Activated CD8-positive, alpha-beta memory T cell treated with anti-CD3 and anti-CD28 coated beads for 36 hours (primary cell): Measurements from ENCODE around the gene SYAP1. TPM values are rescaled to one million over a fixed set of nuclear protein-coding genes. Genes with fewer than 3 reads are reported as not detected.
"Not testable (repeated sequence)": the region's sequence is repeated elsewhere in the genome, so short reads cannot be mapped to it uniquely, and the experiment has no call there.

Source experiments
- CTCF ChIA-PET: fragments of 350-600 bp; sonication (Branson Sonifier 250); formaldehyde crosslinking; loops from one replicate; lab custom pipeline; 2021; ENCODE audit warnings: antibody characterized with exemption; lab: Charles Lee
- POLR2A ChIA-PET: fragments of 350-600 bp; sonication (Branson Sonifier 250); formaldehyde crosslinking; loops from one replicate; lab custom pipeline; 2021; ENCODE audit warnings: antibody characterized with exemption; lab: Charles Lee
- total RNA-seq, 2 experiments: library from RNA; stranded (reverse); gene quantifications; one replicate each; pipeline ENCODE4 v1.2.3, GENCODE V29; 2021

The SYAP1 gene
- total RNA-seq, 2 experiments from 2014 or later, result 20.0 to 21.3 TPM

DNA sequence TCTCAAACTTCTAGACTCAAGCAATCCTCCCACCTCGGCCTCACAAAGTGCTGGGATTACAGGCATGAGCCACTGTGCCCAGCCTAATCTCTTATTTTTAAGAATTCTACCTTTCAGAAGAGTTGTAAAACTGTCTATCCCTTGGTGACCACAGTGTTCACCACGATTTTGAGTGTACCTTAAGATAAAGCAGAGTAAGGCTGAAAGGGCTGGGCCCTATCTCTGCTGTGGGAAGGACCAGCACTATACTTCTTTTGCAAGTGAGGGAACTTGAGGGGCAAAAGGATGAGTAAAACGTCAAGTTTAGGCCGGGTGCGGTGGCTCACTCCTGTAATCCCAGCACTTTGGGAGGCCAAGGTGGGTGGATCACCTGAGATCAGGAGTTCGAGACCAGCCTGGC is 3.0 kb upstream of the SYAP1 start:
- CTCF ChIA-PET, POLR2A ChIA-PET: not testable (repeated sequence)

DNA sequence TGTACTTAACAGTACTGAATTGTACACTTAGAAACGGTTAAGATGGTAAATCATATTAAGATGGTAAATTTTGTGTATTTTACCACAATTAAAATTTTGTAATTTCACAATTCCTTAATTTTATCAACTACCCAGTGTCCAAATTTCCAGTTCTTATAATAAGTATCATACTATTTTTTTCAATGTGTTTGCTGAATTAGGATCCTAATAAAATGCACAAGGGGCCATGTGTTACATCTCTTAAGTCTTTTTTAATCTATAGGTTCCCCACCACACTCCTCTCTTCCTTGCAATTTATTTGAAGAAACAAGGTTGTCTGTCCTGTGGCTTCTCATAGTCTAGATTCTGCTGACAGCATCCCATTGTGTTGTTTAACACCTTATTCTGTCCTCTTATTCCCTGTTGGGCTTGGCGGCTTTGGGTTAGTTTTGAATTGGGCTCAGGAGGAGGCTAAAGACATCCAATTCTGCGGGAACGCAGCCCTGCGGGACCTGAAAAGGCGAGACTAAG is 533 bp upstream of the SYAP1 start:
- ChIA-PET CTCF (no interaction called here), POLR2A (interaction anchor here (1.0 kb wide), 1 partner anchor 70 kb away, joined by 4 read pairs; no protein-coding TSS in a partner anchor)

DNA sequence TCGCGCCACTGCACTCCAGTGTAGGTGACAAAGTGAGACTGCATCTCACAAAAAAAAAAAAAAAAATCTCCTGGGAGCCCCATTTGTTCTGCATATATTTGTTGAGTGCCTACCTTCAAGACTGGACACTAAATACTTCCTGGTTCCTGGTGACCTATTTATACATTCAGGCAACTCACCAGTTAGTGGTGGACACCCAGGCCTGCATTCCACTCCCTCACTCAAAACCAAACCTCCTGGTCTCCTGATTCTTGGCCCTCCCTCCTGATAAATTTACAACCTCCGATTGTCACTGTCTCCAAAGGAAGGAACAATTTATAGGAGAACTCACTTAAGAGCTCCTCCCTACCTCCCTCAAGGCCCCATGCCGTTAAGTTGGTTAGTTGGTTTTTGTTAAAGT is 3.1 kb downstream of the SYAP1 start:
- CTCF ChIA-PET, result no interaction called here
- POLR2A ChIA-PET, result interaction anchor here (0.7 kb wide), 1 partner anchor 11 kb away, joined by 5 read pairs; no protein-coding TSS in a partner anchor

DNA sequence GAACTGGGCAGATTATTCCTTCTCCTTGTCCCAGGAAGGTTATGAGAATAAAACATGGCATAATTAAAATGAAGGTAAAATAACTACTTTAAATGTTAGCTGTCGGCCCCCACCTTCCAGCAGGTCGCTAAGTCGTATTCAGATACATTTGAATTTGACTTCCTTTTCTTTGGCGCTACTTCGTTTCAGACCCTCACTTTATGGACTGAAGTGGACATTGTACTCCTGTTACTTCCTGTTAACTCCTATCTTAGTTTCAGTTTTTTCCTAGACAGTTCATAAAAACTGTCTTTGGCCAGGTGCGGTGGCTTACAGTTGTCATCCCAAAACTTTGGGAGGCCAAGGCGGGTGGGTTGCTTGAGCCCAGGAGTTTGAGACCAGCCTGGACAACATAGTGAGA is 5.7 kb downstream of the SYAP1 start:
- ChIA-PET CTCF (no interaction called here), POLR2A (no interaction called here)

DNA sequence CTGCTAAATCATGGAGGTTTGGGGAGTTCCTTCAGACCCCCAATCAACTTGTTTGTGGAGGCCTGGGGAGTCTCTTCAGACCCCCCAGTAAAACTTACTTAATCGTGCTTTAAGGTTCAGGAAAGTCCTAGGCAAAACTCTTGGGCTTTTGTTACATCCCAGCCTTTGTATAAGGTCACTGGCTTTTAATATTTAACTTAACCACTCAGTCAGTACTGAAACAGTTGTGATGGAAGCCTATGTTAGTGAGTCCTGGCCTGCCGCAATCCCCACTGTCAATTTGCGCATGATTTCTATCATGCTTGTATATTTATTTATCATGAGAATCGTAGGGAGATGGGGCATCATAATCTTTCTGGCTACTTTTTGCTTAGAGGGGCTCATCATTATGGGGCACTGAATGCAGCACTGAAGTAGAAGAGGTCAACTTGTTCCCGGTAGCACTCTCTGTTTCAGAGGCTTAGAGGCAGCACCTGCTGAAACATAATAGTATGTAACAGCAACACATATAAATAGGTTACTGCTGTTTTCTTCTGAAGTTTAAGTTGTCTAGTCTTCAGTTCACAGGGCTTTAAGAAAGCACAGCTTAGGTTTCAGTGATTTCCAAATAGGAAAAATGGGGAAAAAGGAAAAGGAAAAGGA is 7.1 kb downstream of the SYAP1 start:
- CTCF ChIA-PET, POLR2A ChIA-PET: not testable (repeated sequence)

DNA sequence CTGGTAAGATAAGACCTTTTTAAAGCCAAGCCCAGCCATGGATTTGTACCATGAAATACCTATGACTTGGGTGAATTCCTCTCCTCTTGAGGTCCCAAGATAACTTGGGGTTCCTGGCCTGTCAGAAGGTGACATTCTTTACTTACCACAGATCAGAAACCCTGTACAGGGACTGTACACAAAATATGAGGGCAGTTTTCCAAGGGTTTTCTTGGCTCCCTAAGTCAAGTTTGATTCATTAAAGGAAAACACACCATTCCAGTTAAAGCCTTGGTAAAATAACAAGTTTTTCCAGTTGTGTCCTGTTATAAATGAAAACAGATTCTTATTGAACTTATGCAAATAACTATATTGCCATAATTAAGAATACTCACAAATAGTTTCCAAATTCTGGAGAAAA is 8.2 kb downstream of the SYAP1 start:
- CTCF ChIA-PET, result no interaction called here

DNA sequence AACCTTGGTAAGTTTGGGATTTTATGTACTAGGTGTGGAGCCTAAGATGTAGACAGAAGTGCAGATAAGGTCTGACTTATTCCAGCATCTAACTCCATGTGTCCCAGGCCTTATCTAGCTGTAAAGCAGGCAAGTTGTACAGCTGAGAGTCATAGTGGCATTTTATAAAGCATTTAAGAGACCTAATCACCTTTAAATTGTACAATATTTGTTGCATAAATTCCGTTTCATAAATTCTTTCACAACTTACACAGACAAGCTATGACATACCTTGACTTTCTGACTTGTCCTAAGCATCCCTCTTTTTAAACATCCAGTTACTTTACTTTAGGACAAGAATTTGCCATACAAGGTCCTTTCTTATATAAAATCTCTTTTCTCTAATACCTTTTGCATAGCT is 11.0 kb downstream of the SYAP1 start:
- ChIA-PET POLR2A (no interaction called here), CTCF (no interaction called here)

More for the DNA sequence above, 8.2 kb downstream of the SYAP1 start:
- POLR2A ChIA-PET, result no interaction called here

DNA sequence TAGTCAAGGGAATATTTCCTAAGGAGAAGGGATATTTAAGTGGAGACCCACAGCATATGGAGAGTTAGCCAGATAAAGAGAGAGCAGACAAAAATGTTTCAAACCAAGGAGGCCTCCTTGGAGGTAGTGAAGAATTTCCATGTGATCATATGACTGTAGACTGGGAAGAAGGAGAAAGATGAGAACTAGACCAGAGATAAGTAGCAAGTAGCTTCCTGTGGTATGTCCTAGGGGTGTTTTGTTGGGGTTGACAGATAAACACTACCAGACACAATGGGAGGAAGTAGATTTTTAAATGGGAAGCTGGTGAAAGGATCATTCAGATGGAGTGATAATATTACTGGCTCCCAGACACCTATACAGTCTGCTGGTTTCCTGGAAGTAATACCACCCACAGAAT is 13.6 kb downstream of the SYAP1 start:
- ChIA-PET POLR2A (interaction anchor here (0.5 kb wide), 1 partner anchor 11 kb away, joined by 5 read pairs; no protein-coding TSS in a partner anchor), CTCF (no interaction called here)

DNA sequence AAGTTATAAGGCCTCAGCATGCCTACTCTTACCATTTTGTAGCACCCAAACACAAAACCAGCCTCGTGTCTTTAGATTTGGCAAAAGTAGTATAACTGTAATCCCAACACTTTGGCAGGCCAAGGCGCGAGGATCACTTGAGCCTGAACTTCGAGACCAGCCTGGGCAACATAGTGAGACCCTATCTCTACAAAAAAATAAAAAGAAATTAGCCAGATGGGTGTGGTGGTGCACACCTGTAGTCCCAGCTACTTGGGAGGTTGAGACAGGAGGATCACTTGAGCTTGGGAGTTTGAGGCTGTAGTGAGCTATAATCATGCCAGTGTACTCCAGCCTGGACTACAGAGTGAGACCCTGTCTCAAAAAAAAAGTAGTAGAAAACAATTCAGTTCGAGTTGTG is 17.6 kb downstream of the SYAP1 start:
- CTCF ChIA-PET, result no interaction called here
- POLR2A ChIA-PET, result no interaction called here

DNA sequence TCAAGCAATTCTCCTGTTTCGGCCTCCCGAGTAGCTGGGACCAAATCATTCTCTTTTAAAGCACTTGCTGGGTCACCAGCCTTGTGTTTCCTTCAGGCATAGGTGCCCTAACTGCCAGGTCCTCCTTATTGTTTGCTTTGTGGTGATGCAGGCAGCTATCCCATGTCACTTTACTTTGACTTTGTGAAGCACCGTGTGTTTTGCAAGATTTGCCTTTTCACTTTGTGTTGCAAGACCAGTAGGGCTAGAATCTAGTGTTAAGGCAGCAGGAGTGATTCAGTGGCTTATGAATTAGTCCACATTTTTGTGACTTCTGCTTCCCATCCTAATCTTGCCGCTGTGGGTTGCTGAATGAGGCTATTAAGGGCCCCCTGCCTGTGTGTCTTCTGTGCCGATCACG is 20.2 kb downstream of the SYAP1 start:
- ChIA-PET CTCF (no interaction called here), POLR2A (interaction anchor here (0.7 kb wide), 1 partner anchor 1073 kb away, joined by 3 read pairs; no protein-coding TSS in a partner anchor)

DNA sequence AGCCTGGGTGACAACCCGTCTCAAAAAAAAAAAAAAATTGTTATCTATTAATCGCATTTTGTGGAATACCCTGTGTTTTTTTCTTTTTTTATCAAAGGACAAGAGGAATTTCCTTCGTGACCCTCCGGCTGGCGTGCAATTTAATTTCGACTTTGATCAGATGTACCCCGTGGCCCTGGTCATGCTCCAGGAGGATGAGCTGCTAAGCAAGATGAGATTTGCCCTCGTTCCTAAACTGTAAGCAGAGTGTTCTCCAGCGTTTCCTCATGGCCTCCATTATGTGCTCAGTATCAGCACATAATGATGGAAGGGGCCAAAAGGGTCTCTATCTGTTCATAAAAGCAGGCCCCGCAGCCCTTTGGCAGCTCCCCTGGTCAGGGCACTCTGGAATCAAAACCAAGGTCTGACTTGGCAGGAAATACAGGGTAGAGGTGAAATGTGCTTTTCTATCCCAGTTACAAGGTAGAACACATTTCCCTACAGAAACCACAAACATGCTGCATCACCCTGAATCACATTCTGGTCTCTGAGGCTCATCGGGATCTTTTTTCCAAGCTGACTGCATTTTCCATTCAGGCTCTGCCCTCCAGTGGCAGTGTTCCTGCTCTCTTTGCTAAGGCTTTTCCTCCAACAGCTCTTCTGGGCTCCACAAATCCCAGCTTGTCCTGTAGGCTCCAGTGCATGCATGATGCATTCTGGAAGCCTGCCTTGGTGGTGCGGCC is 24.4 kb downstream of the SYAP1 start:
- ChIA-PET CTCF (no interaction called here), POLR2A (no interaction called here)

DNA sequence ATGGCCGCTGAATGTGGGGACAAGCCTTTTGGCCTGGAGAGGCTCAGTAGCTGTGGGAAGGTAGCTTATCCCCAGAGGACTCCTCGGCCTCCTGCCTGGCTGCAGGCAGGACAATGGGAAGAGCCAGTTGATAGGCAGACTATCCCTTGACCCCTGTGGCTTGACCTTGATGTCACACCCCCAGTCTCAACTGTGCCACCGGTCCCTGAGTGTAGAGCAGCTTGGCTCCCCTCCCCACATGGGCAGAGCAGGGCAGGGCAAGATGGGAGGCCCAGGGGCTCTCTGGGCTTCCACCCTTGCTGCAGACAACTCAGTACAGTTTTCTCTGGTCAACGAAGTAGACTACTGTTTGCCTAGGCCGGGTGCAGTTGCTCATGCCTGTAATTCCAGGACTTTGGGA is 25.7 kb downstream of the SYAP1 start:
- ChIA-PET POLR2A (no interaction called here), CTCF (no interaction called here)

DNA sequence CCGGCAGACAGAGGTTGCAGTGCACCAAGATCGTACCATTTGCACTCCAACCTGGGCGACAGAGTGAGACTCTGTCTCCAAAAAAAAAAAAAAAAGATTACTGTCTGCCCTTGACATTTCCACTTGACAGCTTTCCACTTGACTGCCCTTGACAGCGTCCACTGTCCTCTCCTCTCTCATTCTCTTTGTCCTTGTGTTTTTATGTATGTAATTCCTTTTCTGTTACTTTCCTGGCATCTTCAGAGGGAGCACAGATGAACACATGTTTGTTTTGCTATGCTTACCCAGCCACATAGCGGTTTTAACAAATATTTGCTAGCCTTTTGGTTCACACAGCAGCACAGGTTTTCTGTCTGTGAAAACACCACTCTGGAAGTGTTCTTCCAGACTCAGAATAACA is 26.2 kb downstream of the SYAP1 start:
- POLR2A ChIA-PET, result no interaction called here
- CTCF ChIA-PET, result no interaction called here

DNA sequence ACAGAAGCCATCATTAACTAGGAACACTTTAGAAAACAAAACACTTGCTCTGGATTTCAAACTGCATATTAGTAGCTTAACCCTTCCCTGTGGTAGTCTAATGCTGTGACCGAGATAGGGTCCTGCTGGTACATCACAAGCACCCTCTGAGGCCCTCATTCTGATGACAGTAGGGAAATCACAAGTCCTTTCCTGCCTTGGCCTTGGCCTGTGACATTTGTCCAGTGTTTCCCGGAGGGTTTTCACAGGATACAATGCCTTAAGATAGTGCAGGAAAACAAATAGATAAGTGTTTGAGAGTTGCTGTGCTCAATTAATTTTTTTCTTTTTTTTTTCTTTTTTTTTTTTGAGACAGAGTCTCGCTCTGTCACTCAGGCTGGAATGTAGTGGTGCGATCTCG is 29.0 kb downstream of the SYAP1 start:
- ChIA-PET CTCF (no interaction called here), POLR2A (no interaction called here)

DNA sequence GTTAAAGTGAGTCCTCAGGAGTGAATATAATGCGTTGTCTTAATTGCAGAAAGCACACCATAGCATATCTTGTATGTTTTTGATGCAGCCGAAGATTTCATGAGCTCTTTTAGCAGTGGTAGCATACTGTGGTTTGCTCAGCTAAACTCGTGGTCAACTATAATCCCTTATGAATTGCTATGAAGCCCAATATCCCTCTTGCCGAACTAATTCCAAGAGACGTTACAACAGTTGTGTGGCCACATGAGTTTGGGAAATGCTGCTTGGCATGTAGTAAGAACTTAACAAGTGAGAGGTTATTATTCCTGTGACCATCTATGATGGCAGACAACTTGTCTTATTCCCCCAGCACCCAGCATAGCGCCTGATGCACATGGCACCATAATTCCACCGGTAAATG is 30.7 kb downstream of the SYAP1 start:
- ChIA-PET POLR2A (no interaction called here), CTCF (no interaction called here)

DNA sequence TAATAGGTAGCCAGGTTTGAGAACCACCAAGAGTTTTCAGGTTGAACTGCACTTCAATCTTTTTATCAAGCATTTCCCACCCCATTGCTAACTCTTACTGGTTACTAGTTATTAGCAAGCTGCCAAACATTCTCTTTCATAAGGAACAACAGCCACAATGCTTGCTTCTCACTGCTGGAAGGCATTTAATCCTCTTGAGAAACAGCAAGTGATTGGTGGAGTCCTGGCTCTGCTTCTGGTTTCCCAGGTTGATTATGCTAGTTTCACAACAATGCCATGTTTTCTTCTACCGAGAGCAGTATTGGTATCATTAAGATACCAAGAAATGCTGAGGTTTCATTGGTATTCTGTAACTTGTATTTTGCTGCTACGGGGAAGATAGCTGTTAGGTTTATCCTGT is 34.6 kb downstream of the SYAP1 start:
- CTCF ChIA-PET, result no interaction called here
- POLR2A ChIA-PET, result no interaction called here

DNA sequence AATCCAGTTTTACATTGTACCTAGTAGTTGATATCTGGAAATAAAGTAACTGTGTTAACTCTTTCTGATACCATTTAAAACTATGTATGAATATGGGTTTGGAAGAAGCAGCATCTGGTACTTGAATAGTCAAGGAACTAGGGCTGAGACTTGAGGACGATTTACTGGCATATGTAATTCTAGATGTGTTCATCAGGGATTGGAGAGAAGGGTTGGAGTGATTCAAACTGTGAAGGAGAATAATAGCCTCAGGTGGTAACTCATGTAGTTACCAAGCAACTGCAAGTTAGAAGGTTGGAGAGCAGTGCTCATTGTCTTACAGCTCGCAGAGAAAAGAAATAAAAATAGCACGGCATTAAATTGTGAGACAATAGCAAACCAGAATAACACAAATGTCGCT is 37.3 kb downstream of the SYAP1 start:
- ChIA-PET POLR2A (no interaction called here), CTCF (no interaction called here)

DNA sequence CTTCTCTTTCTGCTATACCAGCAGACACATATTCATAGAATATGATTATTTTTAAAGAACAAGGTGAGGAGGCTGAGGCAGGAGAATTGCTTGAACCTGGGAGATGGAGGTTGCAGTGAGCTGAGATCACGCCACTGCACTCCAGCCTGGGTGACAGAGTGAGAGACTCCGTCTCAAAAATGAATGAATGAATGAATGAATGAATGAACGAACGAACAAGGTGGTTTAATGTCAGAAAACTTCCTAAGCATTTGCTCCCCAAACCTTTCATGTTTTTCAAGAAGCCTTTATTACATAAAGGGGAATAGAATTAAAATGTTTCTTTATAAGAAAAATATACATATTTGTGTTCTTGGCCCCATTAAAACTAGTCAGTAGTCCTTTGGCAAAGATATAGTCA is 42.1 kb downstream of the SYAP1 start:
- POLR2A ChIA-PET, result not testable (repeated sequence)

DNA sequence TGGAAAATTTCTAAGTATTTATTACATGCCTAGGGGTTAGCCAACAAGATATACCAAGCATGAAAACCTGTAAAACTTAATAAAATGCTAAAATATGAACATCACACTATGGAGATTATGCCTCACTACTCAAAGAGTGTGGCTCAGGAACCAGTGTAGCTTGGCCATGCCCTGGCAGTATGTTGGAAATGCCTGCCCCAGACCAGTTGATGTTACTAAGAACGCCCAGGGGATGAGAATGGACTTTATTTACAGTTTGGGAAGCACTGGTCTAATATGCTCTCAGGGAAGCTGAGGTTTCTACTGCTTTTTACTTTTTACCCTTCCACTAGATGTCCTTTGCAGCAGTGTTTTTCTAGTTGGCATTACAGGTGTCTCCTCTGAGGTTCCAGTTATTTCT is 43.2 kb downstream of the SYAP1 start:
- CTCF ChIA-PET, result interaction anchor here (0.6 kb wide), 1 partner anchor 14 kb away, joined by 3 read pairs; no protein-coding TSS in a partner anchor

More for the DNA sequence above, 42.1 kb downstream of the SYAP1 start:
- CTCF ChIA-PET, result not testable (repeated sequence)

DNA sequence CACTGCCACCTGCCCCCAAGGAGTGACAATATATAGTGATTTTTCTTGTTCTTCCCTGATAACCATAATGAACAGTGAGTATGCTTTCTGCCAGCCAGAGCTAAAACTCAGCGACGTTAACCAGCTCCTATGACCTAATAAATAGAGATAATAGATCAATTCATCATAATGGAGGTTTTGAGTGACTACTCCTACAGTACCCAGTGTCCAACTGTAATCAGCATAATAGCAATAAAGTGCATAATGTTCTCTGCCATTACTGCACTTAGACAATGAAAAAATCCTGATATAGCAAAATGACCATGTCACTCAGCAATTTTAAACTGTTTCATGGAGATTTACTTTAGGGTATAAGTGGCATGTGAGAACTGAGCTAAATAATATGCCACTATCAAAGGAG is 46.2 kb downstream of the SYAP1 start:
- CTCF ChIA-PET, result no interaction called here
- POLR2A ChIA-PET, result no interaction called here

More for the DNA sequence above, 43.2 kb downstream of the SYAP1 start:
- POLR2A ChIA-PET, result no interaction called here

DNA sequence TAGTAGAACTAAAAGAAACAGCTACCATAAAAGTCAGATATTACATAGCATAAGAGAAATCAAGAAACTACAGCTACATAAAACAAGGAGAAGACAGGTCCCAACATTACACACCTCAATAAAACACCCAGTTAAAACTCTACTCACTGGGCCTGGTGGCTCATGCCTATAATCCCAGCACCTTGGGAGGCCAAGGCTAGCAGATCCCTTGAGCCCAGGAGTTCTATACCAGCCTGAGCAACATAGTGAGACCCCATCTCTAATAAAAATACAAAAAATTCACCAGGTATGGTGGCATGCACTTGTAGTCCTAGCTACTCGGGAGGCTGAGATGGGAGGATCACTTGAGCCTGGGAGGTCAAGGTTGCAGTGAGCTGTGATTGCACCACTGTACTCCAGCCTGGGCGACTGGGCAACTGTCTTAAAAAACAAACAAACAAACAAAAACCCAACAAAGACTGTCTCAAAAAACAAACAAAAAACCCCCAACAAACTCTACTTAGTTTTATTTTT is 51.6 kb downstream of the SYAP1 start:
- POLR2A ChIA-PET, result no interaction called here
- CTCF ChIA-PET, result no interaction called here
